Glutamatergic neuron (in vitro differentiated cells): ENCODE data around the gene EXOC6B. TPM values are rescaled to one million over a fixed set of nuclear protein-coding genes. Genes with fewer than 3 reads are reported as not detected.

ENCODE experiments used
- DNase-seq: peaks from one replicate; pipeline ENCODE4 v3.0.0; 2022
- H3K27ac Mint-ChIP-seq: one replicate; pipeline ENCODE4 v1.8.0; 2020; ENCODE audit warnings: mild to moderate bottlenecking, mixed read lengths, inconsistent platforms; ENCODE audit not compliant: unreplicated experiment
- H3K27me3 Mint-ChIP-seq: one replicate; pipeline ENCODE4 v1.8.0; 2020; ENCODE audit warnings: mild to moderate bottlenecking, moderate library complexity, mixed read lengths, inconsistent platforms; ENCODE audit not compliant: unreplicated experiment
- H3K36me3 Mint-ChIP-seq: one replicate; pipeline ENCODE4 v1.8.0; 2020; ENCODE audit warnings: mild to moderate bottlenecking, mixed read lengths, inconsistent platforms; ENCODE audit not compliant: unreplicated experiment
- H3K4me1 Mint-ChIP-seq: one replicate; pipeline ENCODE4 v1.8.0; 2020; ENCODE audit warnings: mild to moderate bottlenecking, low read depth, mixed read lengths, inconsistent platforms; ENCODE audit not compliant: unreplicated experiment
- H3K4me3 Mint-ChIP-seq: one replicate; pipeline ENCODE4 v1.8.0; 2020; ENCODE audit warnings: mild to moderate bottlenecking, mixed read lengths, inconsistent platforms; ENCODE audit not compliant: unreplicated experiment
- H3K9me3 Mint-ChIP-seq: one replicate; pipeline ENCODE4 v1.8.0; 2020; ENCODE audit warnings: mild to moderate bottlenecking, moderate library complexity, mixed read lengths, inconsistent platforms; ENCODE audit not compliant: unreplicated experiment
- CTCF ChIP-seq: fragments of 200-600 bp; sonication (generic); IDR thresholded peaks from one replicate; pipeline ENCODE4 v1.5.0; 2021; ENCODE audit not compliant: partially characterized antibody, unreplicated experiment
- total RNA-seq: library from RNA; stranded (reverse); fragmentation: NEBNext Ultra II Directional; extraction: Animal tissue kit (Norgen Biotek cat#: 25700); gene quantifications from one replicate; pipeline ENCODE4 v1.2.1, GENCODE V29; 2021; ENCODE audit not compliant: unreplicated experiment

Gene EXOC6B
- total RNA-seq, 1 donor from 2014 or later = 34.5 TPM

GRCh38 chr2:72847534-72848315, 21.9 kb upstream of the EXOC6B start:
- H3K27me3 Mint-ChIP-seq = no peaks in the 10 kb centered on the region
- no peaks in the 10 kb centered on the region for H3K9me3 Mint-ChIP-seq
- no peak overlapping the region for H3K4me3 Mint-ChIP-seq
- no peaks in the 10 kb centered on the region for H3K4me1 Mint-ChIP-seq
- no peaks in the 10 kb centered on the region for H3K36me3 Mint-ChIP-seq
- no peak for DNase-seq
- no peak for TF ChIP-seq CTCF
- no peak overlapping the region for H3K27ac Mint-ChIP-seq

GRCh38 chr2:72846171-72847095, 20.6 kb upstream of the EXOC6B start:
- Mint-ChIP-seq H3K27ac (no peak overlapping the region), H3K4me3 (no peak overlapping the region), H3K4me1 (no peaks in the 10 kb centered on the region), H3K36me3 (no peaks in the 10 kb centered on the region), H3K9me3 (peaks cover 4% of the 10 kb centered on the region), H3K27me3 (no peaks in the 10 kb centered on the region)
- no peak for TF ChIP-seq CTCF
- DNase-seq = no peak

GRCh38 chr2:72843301-72843700, 17.5 kb upstream of the EXOC6B start:
- H3K9me3 Mint-ChIP-seq = peaks cover 8% of the 10 kb centered on the region
- H3K4me1 Mint-ChIP-seq = no peaks in the 10 kb centered on the region
- H3K4me3 Mint-ChIP-seq = no peak overlapping the region
- H3K27me3 Mint-ChIP-seq = no peaks in the 10 kb centered on the region
- peaks cover 4% of the 10 kb centered on the region for H3K36me3 Mint-ChIP-seq
- no peak overlapping the region for H3K27ac Mint-ChIP-seq
- TF ChIP-seq CTCF = no peak
- DNase-seq = no peak

- Mint-ChIP-seq H3K36me3 (peaks cover 4% of the 10 kb centered on the region), H3K9me3 (peaks cover 8% of the 10 kb centered on the region)
- no peak for DNase-seq
Observed at GRCh38 chr2:72841462-72842125, 15.8 kb upstream of the EXOC6B start.

More at GRCh38 chr2:72841462-72842125, 15.8 kb upstream of the EXOC6B start:
- Mint-ChIP-seq H3K4me3 (no peak overlapping the region), H3K27me3 (no peaks in the 10 kb centered on the region), H3K27ac (no peak overlapping the region), H3K4me1 (no peaks in the 10 kb centered on the region)
- TF ChIP-seq CTCF = no peak
